HFFc6 (cell line): ENCODE data around the gene CARHSP1. TPM values are rescaled to one million over a fixed set of nuclear protein-coding genes. Genes with fewer than 3 reads are reported as not detected.
A peak's percentile ranks its signal among the peaks of the same experiment; 100 is the strongest.

ENCODE experiments used
- DNase-seq: peaks from one replicate; pipeline ENCODE4 v3.0.0-alpha.2; 2018
- H3K27ac Mint-ChIP-seq: 2 replicates; pipeline ENCODE4 v1.8.0; 2020; ENCODE audit warnings: mild to moderate bottlenecking, mixed read lengths
- H3K27me3 Mint-ChIP-seq: 2 replicates; pipeline ENCODE4 v1.8.0; 2021; ENCODE audit warnings: mild to moderate bottlenecking, moderate library complexity, mixed read lengths; ENCODE audit not compliant: insufficient read depth
- H3K36me3 Mint-ChIP-seq: 2 replicates; pipeline ENCODE4 v1.8.0; 2021; ENCODE audit warnings: low read depth, mixed read lengths
- H3K4me1 Mint-ChIP-seq: 2 replicates; pipeline ENCODE4 v1.8.0; 2020; ENCODE audit warnings: low read depth, mixed read lengths
- H3K4me3 Mint-ChIP-seq: 2 replicates; pipeline ENCODE4 v1.8.0; 2020; ENCODE audit warnings: mild to moderate bottlenecking, moderate library complexity, mixed read lengths
- H3K9me3 Mint-ChIP-seq: 2 replicates; pipeline ENCODE4 v1.8.0; 2020; ENCODE audit warnings: mild to moderate bottlenecking, mixed read lengths
- total RNA-seq, 6 experiments: library from RNA; stranded (reverse); fragmentation: NEBNext Ultra II Directional; extraction: Animal tissue kit (Norgen Biotek cat#: 25700); gene quantifications; 2 replicates in 1 of 6; 3 replicates in 5 of 6; pipeline ENCODE4 v1.2.3, GENCODE V29; 2021
- TF ChIP-seq, protein P1 (sequence below): fragments of 200-600 bp; sonication (generic); IDR thresholded peaks from 2 replicates; pipeline ENCODE4 v1.5.0; 2021; ENCODE audit warnings: antibody characterized with exemption, mild to moderate bottlenecking

Gene CARHSP1
- total RNA-seq, 6 experiments from 2014 or later: 91.4 to 114 (median 97.9) TPM

- Mint-ChIP-seq H3K27ac (peak overlapping the region; percentile 36; the same call in 1 of the 2 replicates), H3K27me3 (peaks cover 21% of the 10 kb centered on the region), H3K9me3 (no peaks in the 10 kb centered on the region), H3K36me3 (peaks cover 30% of the 10 kb centered on the region), H3K4me3 (no peak overlapping the region), H3K4me1 (peaks cover 30% of the 10 kb centered on the region)
- DNase-seq: no peak
- TF ChIP-seq, protein P1, sequence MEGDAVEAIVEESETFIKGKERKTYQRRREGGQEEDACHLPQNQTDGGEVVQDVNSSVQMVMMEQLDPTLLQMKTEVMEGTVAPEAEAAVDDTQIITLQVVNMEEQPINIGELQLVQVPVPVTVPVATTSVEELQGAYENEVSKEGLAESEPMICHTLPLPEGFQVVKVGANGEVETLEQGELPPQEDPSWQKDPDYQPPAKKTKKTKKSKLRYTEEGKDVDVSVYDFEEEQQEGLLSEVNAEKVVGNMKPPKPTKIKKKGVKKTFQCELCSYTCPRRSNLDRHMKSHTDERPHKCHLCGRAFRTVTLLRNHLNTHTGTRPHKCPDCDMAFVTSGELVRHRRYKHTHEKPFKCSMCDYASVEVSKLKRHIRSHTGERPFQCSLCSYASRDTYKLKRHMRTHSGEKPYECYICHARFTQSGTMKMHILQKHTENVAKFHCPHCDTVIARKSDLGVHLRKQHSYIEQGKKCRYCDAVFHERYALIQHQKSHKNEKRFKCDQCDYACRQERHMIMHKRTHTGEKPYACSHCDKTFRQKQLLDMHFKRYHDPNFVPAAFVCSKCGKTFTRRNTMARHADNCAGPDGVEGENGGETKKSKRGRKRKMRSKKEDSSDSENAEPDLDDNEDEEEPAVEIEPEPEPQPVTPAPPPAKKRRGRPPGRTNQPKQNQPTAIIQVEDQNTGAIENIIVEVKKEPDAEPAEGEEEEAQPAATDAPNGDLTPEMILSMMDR: no peak
Observed at GRCh38 chr16:8858994-8859912, 9.6 kb downstream of the CARHSP1 start.

- Mint-ChIP-seq H3K4me3 (no peak overlapping the region), H3K27me3 (peaks cover 16% of the 10 kb centered on the region), H3K4me1 (peaks cover 30% of the 10 kb centered on the region), H3K9me3 (no peaks in the 10 kb centered on the region), H3K27ac (no peak overlapping the region), H3K36me3 (peaks cover 41% of the 10 kb centered on the region)
- TF ChIP-seq, protein P1: no peak
- DNase-seq: no peak
Observed at GRCh38 chr16:8855972-8856371, 12.8 kb downstream of the CARHSP1 start.

DNA sequence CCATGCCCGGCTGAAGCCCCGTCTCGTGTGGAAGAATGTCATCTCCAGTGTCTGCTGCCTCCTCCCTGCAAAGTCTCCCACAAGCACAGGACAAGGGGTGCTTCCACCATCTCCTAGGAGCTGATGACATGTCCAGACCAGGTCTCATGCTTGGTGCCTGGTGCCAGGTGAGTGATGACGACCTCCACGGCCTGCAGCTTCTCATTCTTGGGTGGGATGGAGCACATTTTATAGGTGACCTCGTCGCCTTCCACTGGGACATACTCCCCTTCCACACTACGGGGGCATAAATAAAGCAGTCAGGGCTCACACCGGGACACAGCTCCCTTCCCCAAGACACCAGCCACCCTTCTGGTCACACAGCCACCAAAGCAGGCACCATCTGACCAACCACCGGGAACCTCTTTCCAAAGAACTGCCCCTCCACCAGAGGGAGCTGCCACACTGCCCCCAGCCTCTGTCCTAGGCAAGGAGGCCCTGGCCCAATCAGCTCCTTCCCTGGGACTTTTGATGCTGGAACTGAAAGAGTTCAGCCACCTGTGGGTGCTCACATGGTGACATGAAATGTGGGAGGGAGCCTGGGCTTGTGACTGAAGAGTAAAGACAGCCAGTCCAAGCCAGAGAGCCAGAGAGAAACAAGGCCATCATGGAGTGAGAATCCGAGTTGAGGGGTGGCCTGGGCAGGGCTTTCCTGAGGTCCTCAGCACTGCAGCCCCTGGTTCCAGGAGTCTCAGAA is 13.6 kb downstream of the CARHSP1 start:
- H3K4me3 Mint-ChIP-seq: no peak overlapping the region

DNA sequence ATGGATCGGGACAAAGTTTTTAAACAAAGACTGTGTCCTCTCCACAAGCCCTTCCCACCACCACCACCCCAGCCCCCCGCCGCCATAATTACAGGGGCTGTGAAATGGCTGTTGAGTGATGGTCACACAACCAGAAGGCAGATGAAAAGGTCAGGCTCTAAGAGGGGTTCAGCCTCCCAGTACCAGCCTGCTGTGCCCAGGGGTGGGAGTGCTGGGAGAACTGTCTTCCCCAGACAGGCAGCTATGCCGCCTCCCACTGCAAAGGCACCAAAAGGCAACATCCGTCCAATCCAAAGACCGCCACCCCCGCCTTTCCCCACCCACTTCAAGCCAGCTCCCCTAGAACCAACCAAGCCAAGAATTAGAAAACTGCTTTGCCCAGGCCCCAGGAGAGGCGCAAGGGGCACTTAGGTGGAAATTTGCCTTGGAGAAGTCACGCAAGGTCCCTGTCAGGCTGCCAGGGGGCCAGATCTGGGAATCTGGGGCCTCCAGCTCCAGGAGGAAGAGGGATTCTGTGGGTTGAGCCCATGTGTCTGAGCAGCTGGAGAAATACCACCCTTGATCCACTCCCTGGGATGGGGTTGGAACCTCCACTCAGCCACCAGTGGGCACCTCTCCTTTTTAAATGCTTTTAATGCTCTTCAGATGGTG is 14.4 kb downstream of the CARHSP1 start:
- H3K4me3 Mint-ChIP-seq: no peak overlapping the region
- peaks cover 35% of the 10 kb centered on the region for H3K4me1 Mint-ChIP-seq
- no peak for DNase-seq
- no peaks in the 10 kb centered on the region for H3K9me3 Mint-ChIP-seq
- H3K27me3 Mint-ChIP-seq: peaks cover 24% of the 10 kb centered on the region
- peak overlapping the region; percentile 44; the same call in 1 of the 2 replicates for H3K27ac Mint-ChIP-seq
- TF ChIP-seq, protein P1: no peak
- peaks cover 52% of the 10 kb centered on the region for H3K36me3 Mint-ChIP-seq

More for the DNA sequence above, 13.6 kb downstream of the CARHSP1 start:
- peaks cover 49% of the 10 kb centered on the region for H3K36me3 Mint-ChIP-seq
- DNase-seq: no peak
- TF ChIP-seq, protein P1: peak; percentile 63
- peaks cover 34% of the 10 kb centered on the region for H3K4me1 Mint-ChIP-seq
- H3K27ac Mint-ChIP-seq: peak overlapping the region; percentile 44
- H3K9me3 Mint-ChIP-seq: no peaks in the 10 kb centered on the region
- peaks cover 22% of the 10 kb centered on the region for H3K27me3 Mint-ChIP-seq

GRCh38 chr16:8853611-8854010 is 15.2 kb downstream of the CARHSP1 start:
- H3K36me3 Mint-ChIP-seq: peaks cover 48% of the 10 kb centered on the region
- peaks cover 43% of the 10 kb centered on the region for H3K4me1 Mint-ChIP-seq
- no peaks in the 10 kb centered on the region for H3K9me3 Mint-ChIP-seq
- TF ChIP-seq, protein P1: no peak
- H3K27me3 Mint-ChIP-seq: peaks cover 25% of the 10 kb centered on the region
- H3K4me3 Mint-ChIP-seq: no peak overlapping the region
- H3K27ac Mint-ChIP-seq: peak overlapping the region; percentile 26; the same call in 1 of the 2 replicates
- DNase-seq: no peak
